ENCODE data around the gene PRSS50. TPM values are rescaled to one million over a fixed set of nuclear protein-coding genes. Genes with fewer than 3 reads are reported as not detected.
A peak's percentile ranks its signal among the peaks of the same experiment; 100 is the strongest.

The PRSS50 gene
- total RNA-seq, 4 donors from 2014 or later, result 0.21 to 0.55 TPM; not detected in 2

GRCh38 chr3:46675426-46675825, 42.2 kb downstream of the PRSS50 start:
- peak in 1 of 2 donors; percentile 8 for DNase-seq

GRCh38 chr3:46674031-46674845, 43.4 kb downstream of the PRSS50 start:
- TF ChIP-seq, protein P1, sequence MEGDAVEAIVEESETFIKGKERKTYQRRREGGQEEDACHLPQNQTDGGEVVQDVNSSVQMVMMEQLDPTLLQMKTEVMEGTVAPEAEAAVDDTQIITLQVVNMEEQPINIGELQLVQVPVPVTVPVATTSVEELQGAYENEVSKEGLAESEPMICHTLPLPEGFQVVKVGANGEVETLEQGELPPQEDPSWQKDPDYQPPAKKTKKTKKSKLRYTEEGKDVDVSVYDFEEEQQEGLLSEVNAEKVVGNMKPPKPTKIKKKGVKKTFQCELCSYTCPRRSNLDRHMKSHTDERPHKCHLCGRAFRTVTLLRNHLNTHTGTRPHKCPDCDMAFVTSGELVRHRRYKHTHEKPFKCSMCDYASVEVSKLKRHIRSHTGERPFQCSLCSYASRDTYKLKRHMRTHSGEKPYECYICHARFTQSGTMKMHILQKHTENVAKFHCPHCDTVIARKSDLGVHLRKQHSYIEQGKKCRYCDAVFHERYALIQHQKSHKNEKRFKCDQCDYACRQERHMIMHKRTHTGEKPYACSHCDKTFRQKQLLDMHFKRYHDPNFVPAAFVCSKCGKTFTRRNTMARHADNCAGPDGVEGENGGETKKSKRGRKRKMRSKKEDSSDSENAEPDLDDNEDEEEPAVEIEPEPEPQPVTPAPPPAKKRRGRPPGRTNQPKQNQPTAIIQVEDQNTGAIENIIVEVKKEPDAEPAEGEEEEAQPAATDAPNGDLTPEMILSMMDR (IDR thresholded peaks at IDR 0.05), result no peak
- no peak for TF ChIP-seq POLR2A (IDR thresholded peaks at IDR 0.05)
- H3K36me3 ChIP-seq, result no peaks in the 10 kb centered on the region
- H3K27ac ChIP-seq, result no peak overlapping the region

More at GRCh38 chr3:46675426-46675825, 42.2 kb downstream of the PRSS50 start:
- Histone ChIP-seq H3K27ac (no peak overlapping the region), H3K36me3 (no peaks in the 10 kb centered on the region), H3K4me3 (no peak overlapping the region), H3K27me3 (no peaks in the 10 kb centered on the region), H3K9me3 (no peaks in the 10 kb centered on the region), H3K4me1 (no peaks in the 10 kb centered on the region)
- intact Hi-C loops (cut with DNase I; ENCODE audit: low total_unique reads), result no loop called here
- TF ChIP-seq, protein P1 (IDR thresholded peaks at IDR 0.05), result no peak
- TF ChIP-seq POLR2A (IDR thresholded peaks at IDR 0.05), result no peak

DNA sequence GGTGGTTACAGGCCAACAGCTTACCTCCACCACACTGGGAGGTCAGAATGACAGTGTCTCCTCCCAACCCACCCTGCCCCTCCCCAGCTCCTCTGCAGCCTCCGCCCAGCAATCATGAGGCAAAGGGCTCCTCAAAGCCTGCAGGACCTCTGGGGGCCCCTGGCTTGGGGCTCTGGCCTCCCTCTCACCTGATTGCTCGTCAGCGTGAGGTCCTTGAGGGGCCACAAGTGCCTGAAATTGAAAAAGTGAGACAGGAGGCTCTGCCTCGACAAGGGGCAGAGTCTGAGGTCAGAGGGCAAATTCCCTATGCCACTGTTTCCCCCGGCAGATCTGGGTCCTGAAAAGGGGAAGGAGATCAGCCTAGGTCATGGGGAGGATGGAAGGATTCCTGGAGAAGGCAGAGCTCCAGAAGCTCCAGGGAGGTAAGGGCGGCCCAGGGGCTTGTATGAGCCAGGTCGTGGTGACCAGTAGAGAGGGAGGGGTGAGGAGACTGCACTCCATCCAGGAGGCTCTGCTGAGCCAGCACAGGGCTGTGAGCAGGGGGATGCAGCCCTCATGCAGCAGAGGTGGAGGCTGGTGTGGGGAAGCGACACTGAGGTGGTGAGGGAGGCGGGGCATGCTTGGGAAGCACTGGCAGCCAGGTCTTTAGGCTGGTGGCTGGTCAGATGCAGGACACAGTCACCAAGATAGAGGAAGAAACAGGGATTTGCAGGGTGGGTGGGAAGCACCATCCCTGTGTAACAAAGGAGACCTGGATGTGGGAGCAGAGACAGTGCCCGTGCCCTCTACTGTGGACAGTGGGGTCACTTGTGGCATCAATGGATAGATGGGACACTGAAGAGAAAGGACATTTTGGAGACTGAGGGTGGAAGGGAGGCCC, 44.3 kb downstream of the PRSS50 start:
- Histone ChIP-seq H3K9me3 (no peaks in the 10 kb centered on the region), H3K27ac (no peak overlapping the region), H3K36me3 (no peaks in the 10 kb centered on the region), H3K4me3 (no peak overlapping the region), H3K27me3 (no peaks in the 10 kb centered on the region), H3K4me1 (no peaks in the 10 kb centered on the region)
- TF ChIP-seq POLR2A (IDR thresholded peaks at IDR 0.05), result no peak
- TF ChIP-seq, protein P1 (IDR thresholded peaks at IDR 0.05), result no peak
- intact Hi-C loops (cut with DNase I; ENCODE audit: low total_unique reads), result no loop called here
- DNase-seq, result peak in 1 of 2 donors; percentile 5

More at GRCh38 chr3:46674031-46674845, 43.4 kb downstream of the PRSS50 start:
- H3K9me3 ChIP-seq, result no peaks in the 10 kb centered on the region
- no peaks in the 10 kb centered on the region for H3K27me3 ChIP-seq
- H3K4me1 ChIP-seq, result no peaks in the 10 kb centered on the region
- H3K4me3 ChIP-seq, result no peak overlapping the region
- intact Hi-C loops (cut with DNase I; ENCODE audit: low total_unique reads), result no loop called here
- DNase-seq, result peak in 1 of 2 donors; percentile 6

DNA sequence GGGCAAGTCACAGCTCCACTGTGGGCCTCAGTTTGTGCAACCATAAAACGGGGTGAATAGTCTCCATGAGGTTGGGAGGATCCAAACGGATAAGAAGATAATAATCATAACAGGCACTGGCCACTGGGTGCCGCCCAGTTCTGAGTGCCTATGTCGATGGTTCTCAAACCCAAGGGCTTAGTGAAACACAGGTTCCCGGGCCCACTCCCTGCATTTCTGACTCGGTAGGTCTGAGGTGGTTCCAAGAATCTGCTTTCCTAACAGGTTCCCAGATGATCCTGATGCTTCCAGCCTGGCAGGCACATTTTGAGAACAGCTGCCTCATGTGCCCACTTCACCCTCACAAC, 45.3 kb downstream of the PRSS50 start:
- Histone ChIP-seq H3K36me3 (no peaks in the 10 kb centered on the region), H3K27ac (no peak overlapping the region)

More for the DNA sequence above, 45.3 kb downstream of the PRSS50 start:
- Histone ChIP-seq H3K9me3 (no peaks in the 10 kb centered on the region), H3K27me3 (no peaks in the 10 kb centered on the region), H3K4me1 (no peaks in the 10 kb centered on the region), H3K4me3 (no peak overlapping the region)
- TF ChIP-seq, protein P1 (IDR thresholded peaks at IDR 0.05), result no peak
- TF ChIP-seq POLR2A (IDR thresholded peaks at IDR 0.05), result no peak
- intact Hi-C loops (cut with DNase I; ENCODE audit: low total_unique reads), result no loop called here
- DNase-seq, result no peak

Measured in uterus (tissue), 4 donors.